Measurements from ENCODE around the gene ACER3. TPM values are rescaled to one million over a fixed set of nuclear protein-coding genes. Genes with fewer than 3 reads are reported as not detected.

Gene ACER3
- total RNA-seq, 4 donors from 2014 or later, result 19.0 to 26.6 (median 22.0) TPM

DNA sequence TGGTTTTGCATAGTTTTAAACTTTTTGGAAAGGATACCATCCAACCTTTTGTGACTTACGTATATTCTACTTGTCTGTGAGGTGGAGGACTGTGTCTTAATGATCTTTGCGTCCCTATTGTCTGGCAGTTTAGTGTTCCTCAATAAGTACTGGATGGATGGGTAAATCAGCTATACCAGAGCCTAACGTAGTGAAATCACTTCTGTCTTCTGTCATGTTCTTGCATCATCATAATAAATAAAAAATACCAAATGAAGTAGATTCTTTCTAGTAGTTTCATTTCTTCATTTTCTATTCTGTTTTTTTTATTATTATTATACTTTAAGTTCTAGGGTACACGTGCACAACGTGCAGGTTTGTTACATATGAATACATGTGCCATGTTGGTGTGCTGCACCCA lies 66.4 kb downstream of the ACER3 start:
- TF ChIP-seq, protein P1, sequence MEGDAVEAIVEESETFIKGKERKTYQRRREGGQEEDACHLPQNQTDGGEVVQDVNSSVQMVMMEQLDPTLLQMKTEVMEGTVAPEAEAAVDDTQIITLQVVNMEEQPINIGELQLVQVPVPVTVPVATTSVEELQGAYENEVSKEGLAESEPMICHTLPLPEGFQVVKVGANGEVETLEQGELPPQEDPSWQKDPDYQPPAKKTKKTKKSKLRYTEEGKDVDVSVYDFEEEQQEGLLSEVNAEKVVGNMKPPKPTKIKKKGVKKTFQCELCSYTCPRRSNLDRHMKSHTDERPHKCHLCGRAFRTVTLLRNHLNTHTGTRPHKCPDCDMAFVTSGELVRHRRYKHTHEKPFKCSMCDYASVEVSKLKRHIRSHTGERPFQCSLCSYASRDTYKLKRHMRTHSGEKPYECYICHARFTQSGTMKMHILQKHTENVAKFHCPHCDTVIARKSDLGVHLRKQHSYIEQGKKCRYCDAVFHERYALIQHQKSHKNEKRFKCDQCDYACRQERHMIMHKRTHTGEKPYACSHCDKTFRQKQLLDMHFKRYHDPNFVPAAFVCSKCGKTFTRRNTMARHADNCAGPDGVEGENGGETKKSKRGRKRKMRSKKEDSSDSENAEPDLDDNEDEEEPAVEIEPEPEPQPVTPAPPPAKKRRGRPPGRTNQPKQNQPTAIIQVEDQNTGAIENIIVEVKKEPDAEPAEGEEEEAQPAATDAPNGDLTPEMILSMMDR (IDR thresholded peaks at IDR 0.05), result no peak
- DNase-seq (ENCODE audit: low spot score), result no peak
- no peak for ATAC-seq (ENCODE audit: low FRiP score)

DNA sequence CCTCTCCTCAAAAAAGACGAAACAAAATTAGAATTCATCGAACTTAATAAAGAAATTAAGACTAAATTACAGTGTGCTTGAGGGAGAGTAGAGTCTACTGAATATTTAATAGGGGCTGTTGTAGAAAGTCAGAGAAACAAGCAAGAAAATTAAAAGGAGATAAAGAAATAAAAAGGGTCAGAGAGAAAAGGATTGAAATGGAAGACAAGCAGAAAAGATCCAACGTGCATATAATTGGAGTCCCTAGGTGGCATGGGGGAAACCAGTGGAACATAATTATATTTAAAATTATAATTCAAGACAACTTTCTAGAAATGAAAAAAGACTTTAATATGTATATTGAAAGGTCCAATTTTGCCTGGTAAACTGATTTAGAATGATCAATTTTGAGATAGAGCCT lies 74.3 kb downstream of the ACER3 start:
- TF ChIP-seq, protein P1 (IDR thresholded peaks at IDR 0.05), result no peak
- no peak for DNase-seq (ENCODE audit: low spot score)

GRCh38 chr11:76939219-76939631 lies 78.5 kb downstream of the ACER3 start:
- ATAC-seq (ENCODE audit: low FRiP score) (no peak), DNase-seq (ENCODE audit: low spot score) (no peak)
- TF ChIP-seq, protein P1 (IDR thresholded peaks at IDR 0.05), result no peak

More for the DNA sequence above, 74.3 kb downstream of the ACER3 start:
- ATAC-seq (ENCODE audit: low FRiP score), result no peak

- DNase-seq (ENCODE audit: low spot score), result no peak
- ATAC-seq (ENCODE audit: low FRiP score), result no peak
- TF ChIP-seq, protein P1 (IDR thresholded peaks at IDR 0.05), result no peak
Measured at GRCh38 chr11:76944225-76944624, 83.5 kb downstream of the ACER3 start.

- no peak for ATAC-seq (ENCODE audit: low FRiP score)
- TF ChIP-seq, protein P1 (IDR thresholded peaks at IDR 0.05), result no peak
- DNase-seq (ENCODE audit: low spot score), result no peak
Measured at GRCh38 chr11:76946223-76946622, 85.5 kb downstream of the ACER3 start.

- DNase-seq (ENCODE audit: low spot score) (no peak), ATAC-seq (ENCODE audit: low FRiP score) (no peak)
- TF ChIP-seq, protein P1 (IDR thresholded peaks at IDR 0.05), result no peak
Measured at GRCh38 chr11:76947190-76947589, 86.5 kb downstream of the ACER3 start.

GRCh38 chr11:76947800-76948199 lies 87.1 kb downstream of the ACER3 start:
- TF ChIP-seq, protein P1 (IDR thresholded peaks at IDR 0.05), result no peak

More at GRCh38 chr11:76947800-76948199, 87.1 kb downstream of the ACER3 start:
- ATAC-seq (ENCODE audit: low FRiP score), result no peak
- DNase-seq (ENCODE audit: low spot score), result no peak

Measured in omental fat pad (tissue), 4 donors.